SKM-1 (cell line): ENCODE results near the gene KHDRBS1.
"Not testable (repeated sequence)": the region's sequence is repeated elsewhere in the genome, so short reads cannot be mapped to it uniquely, and the experiment has no call there.

Experiments used
- DNase-seq: peaks from one replicate; lab custom pipeline; 2025; ENCODE audit not compliant: unreplicated experiment; lab: John Stamatoyannopoulos, UW

Gene KHDRBS1

GRCh38 chr1:32012709-32013385, 821 bp upstream of the KHDRBS1 start:
- no peak for DNase-seq

- no peak for DNase-seq
Observed at GRCh38 chr1:32014199-32014947, 705 bp downstream of the KHDRBS1 start.

GRCh38 chr1:32014948-32015273, 1.2 kb downstream of the KHDRBS1 start:
- DNase-seq: no peak

- no peak for DNase-seq
Observed at GRCh38 chr1:32020339-32020738, 6.7 kb downstream of the KHDRBS1 start.

GRCh38 chr1:32021574-32022018, 7.9 kb downstream of the KHDRBS1 start:
- DNase-seq: not testable (repeated sequence)

- DNase-seq: no peak
Observed at GRCh38 chr1:32023351-32023750, 9.7 kb downstream of the KHDRBS1 start.

GRCh38 chr1:32025515-32025914, 11.8 kb downstream of the KHDRBS1 start:
- DNase-seq: no peak

- no peak for DNase-seq
Observed at GRCh38 chr1:32028746-32029145, 15.1 kb downstream of the KHDRBS1 start.

- DNase-seq: no peak
Observed at GRCh38 chr1:32031578-32032274, 18.1 kb downstream of the KHDRBS1 start.

- DNase-seq: no peak
Observed at GRCh38 chr1:32032275-32032615, 18.6 kb downstream of the KHDRBS1 start.

- no peak for DNase-seq
Observed at GRCh38 chr1:32035119-32035518, 21.5 kb downstream of the KHDRBS1 start.

GRCh38 chr1:32040711-32041110, 27.0 kb downstream of the KHDRBS1 start:
- no peak for DNase-seq

GRCh38 chr1:32042330-32042729, 28.7 kb downstream of the KHDRBS1 start:
- DNase-seq: no peak

GRCh38 chr1:32044234-32044633, 30.6 kb downstream of the KHDRBS1 start:
- DNase-seq: no peak

GRCh38 chr1:32045772-32046171, 32.1 kb downstream of the KHDRBS1 start:
- peak; percentile 39 for DNase-seq

- no peak for DNase-seq
Observed at GRCh38 chr1:32047701-32048100, 34.0 kb downstream of the KHDRBS1 start.

- DNase-seq: no peak
Observed at GRCh38 chr1:32048440-32048839, 34.8 kb downstream of the KHDRBS1 start.

- no peak for DNase-seq
Observed at GRCh38 chr1:32051706-32052105, 38.0 kb downstream of the KHDRBS1 start.

GRCh38 chr1:32052887-32053286, 39.2 kb downstream of the KHDRBS1 start:
- no peak for DNase-seq

- no peak for DNase-seq
Observed at GRCh38 chr1:32055416-32055815, 41.7 kb downstream of the KHDRBS1 start.

- no peak for DNase-seq
Observed at GRCh38 chr1:32056598-32056997, 42.9 kb downstream of the KHDRBS1 start.

GRCh38 chr1:32060914-32061313, 47.2 kb downstream of the KHDRBS1 start:
- DNase-seq: no peak
